GM23248 (cell line): ENCODE data around the gene CYREN. TPM values are rescaled to one million over a fixed set of nuclear protein-coding genes. Genes with fewer than 3 reads are reported as not detected.

Source experiments
- DNase-seq: peaks from one replicate; pipeline ENCODE4 v3.0.0-alpha.2; 2015
- H2AFZ ChIP-seq: fragments of 200-600 bp; sonication (generic); 2 replicates; pipeline ENCODE4 v1.6.1; 2016; ENCODE audit warnings: antibody characterized with exemption
- H3F3A ChIP-seq: fragments of 200-600 bp; sonication (generic); 2 replicates; pipeline ENCODE4 v1.6.1; 2016; ENCODE audit warnings: mild to moderate bottlenecking, antibody characterized with exemption, mixed run types; ENCODE audit not compliant: insufficient read depth
- H3K27ac ChIP-seq: fragments of 200-600 bp; sonication (generic); 2 replicates; pipeline ENCODE4 v1.5.1; 2016; ENCODE audit warnings: mild to moderate bottlenecking
- H3K27me3 ChIP-seq: fragments of 200-600 bp; sonication (generic); replicated peaks from 2 replicates; pipeline ENCODE4 v1.6.1; 2016; ENCODE audit warnings: mild to moderate bottlenecking; ENCODE audit not compliant: insufficient read depth
- H3K36me3 ChIP-seq: fragments of 200-600 bp; sonication (generic); 2 replicates; pipeline ENCODE4 v1.6.1; 2016; ENCODE audit warnings: low read depth, mild to moderate bottlenecking
- H3K4me1 ChIP-seq: fragments of 200-600 bp; sonication (generic); 2 replicates; pipeline ENCODE4 v1.6.1; 2016; ENCODE audit warnings: mild to moderate bottlenecking; ENCODE audit not compliant: insufficient read depth
- H3K4me2 ChIP-seq: fragments of 200-600 bp; sonication (generic); one replicate; pipeline ENCODE4 v1.6.1; 2016; ENCODE audit warnings: mild to moderate bottlenecking; ENCODE audit not compliant: unreplicated experiment
- H3K4me3 ChIP-seq: fragments of 200-600 bp; sonication (generic); 2 replicates; pipeline ENCODE4 v1.5.1; 2016; ENCODE audit warnings: mild to moderate bottlenecking
- H3K79me2 ChIP-seq: fragments of 200-600 bp; sonication (generic); 2 replicates; pipeline ENCODE4 v1.6.1; 2016; ENCODE audit warnings: mild to moderate bottlenecking; ENCODE audit not compliant: insufficient read depth
- H3K9ac ChIP-seq: fragments of 200-600 bp; sonication (generic); 2 replicates; pipeline ENCODE4 v1.6.1; 2016; ENCODE audit warnings: mild to moderate bottlenecking
- H3K9me2 ChIP-seq: fragments of 200-600 bp; sonication (generic); 2 replicates; pipeline ENCODE4 v1.6.1; 2016; ENCODE audit warnings: mixed run types, mild to moderate bottlenecking, moderate library complexity; ENCODE audit not compliant: insufficient read depth
- H3K9me3 ChIP-seq: fragments of 200-600 bp; sonication (generic); one replicate; pipeline ENCODE4 v1.6.1; 2017; ENCODE audit warnings: low read depth
- H4K20me1 ChIP-seq: fragments of 200-600 bp; sonication (generic); 2 replicates; pipeline ENCODE4 v1.6.0; 2016; ENCODE audit not compliant: insufficient read depth
- EZH2 ChIP-seq: fragments of 200-600 bp; sonication (generic); IDR thresholded peaks from 2 replicates; pipeline ENCODE4 v1.6.1; 2018; ENCODE audit warnings: antibody characterized with exemption, mild to moderate bottlenecking; ENCODE audit not compliant: insufficient read depth, poor library complexity, severe bottlenecking
- EZH2phosphoT487 ChIP-seq: fragments of 200-600 bp; sonication (generic); IDR thresholded peaks from 2 replicates; pipeline ENCODE4 v1.6.1; 2018; ENCODE audit warnings: antibody characterized with exemption, moderate library complexity, mild to moderate bottlenecking, low read depth; ENCODE audit not compliant: insufficient read depth
- WGBS, 2 experiments: methylation state at CpG; one replicate each; pipeline ENCODE4 v1.1.6; 2015 to 2017; ENCODE audit warnings: low lambda C conversion rate in 2 of 2, low coverage in 1 of 2; ENCODE audit errors: missing lambda C conversion rate in 2 of 2; 5-methylcytosine and 5-hydroxymethylcytosine counted together
- in situ Hi-C: fragments of 300-500 bp; cut with MboI; formaldehyde crosslinking; loops from 2 replicates; pipeline ENCODE4 v1.15.0; 2020
- polyA plus RNA-seq: library from polyadenylated mRNA; unstranded; fragments of >200 nt; fragmentation: Nextera tagmentation; extraction: Ambion mirVana; gene quantifications from 2 replicates; pipeline ENCODE4 v1.2.1, GENCODE V29; 2016
- total RNA-seq: library from RNA; depleted of rRNA; stranded (reverse); fragments of >200 nt; shearing (Covaris generic); gene quantifications from 2 replicates; pipeline ENCODE4 v1.2.3, GENCODE V29; 2014

CYREN gene
- total and polyA plus RNA-seq, 2 experiments from 2014 or later: 38.3 to 40.4 TPM

DNA sequence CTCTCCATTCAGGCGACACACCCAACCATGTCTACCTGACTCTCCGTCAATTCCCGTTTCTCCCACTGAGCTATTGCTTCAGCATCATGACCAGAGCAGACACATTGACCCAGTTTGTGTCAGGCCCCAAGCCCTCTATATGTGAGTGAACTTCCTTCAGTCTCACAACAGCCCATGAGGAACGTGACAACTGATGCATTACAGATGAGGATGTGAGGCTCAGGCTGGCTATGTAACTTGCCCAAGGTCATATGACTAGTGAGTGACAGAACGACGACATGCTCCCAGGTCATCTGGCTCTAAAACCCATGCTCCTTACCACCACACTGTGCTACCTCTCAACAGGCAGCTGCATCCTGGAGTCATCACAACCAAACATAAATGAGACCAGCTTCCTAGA, 19.0 kb downstream of the CYREN start:
- H3K4me3 ChIP-seq: no peak overlapping the region
- H4K20me1 ChIP-seq: no peaks in the 10 kb centered on the region
- no peaks in the 10 kb centered on the region for H3K9me3 ChIP-seq
- H3K9ac ChIP-seq: no peak overlapping the region
- no peak for DNase-seq
- WGBS, 2 experiments: 82 to 87% methylated on average over 6 of the region's 6 CpGs
- no peaks in the 10 kb centered on the region for H3K9me2 ChIP-seq
- H3K79me2 ChIP-seq: no peaks in the 10 kb centered on the region
- H3K27me3 ChIP-seq: no peaks in the 10 kb centered on the region
- TF ChIP-seq EZH2: no peak
- no peak for TF ChIP-seq EZH2phosphoT487
- H3K4me1 ChIP-seq: 0 out of 2 replicates have a peak, but pooled peaks cover 4% of the 10 kb centered on the region
- no peaks in the 10 kb centered on the region for H3F3A ChIP-seq
- in situ Hi-C loops: no loop called here
- no peak overlapping the region for H3K27ac ChIP-seq
- no peak overlapping the region for H2AFZ ChIP-seq
- no peaks in the 10 kb centered on the region for H3K36me3 ChIP-seq
- no peak overlapping the region for H3K4me2 ChIP-seq

DNA sequence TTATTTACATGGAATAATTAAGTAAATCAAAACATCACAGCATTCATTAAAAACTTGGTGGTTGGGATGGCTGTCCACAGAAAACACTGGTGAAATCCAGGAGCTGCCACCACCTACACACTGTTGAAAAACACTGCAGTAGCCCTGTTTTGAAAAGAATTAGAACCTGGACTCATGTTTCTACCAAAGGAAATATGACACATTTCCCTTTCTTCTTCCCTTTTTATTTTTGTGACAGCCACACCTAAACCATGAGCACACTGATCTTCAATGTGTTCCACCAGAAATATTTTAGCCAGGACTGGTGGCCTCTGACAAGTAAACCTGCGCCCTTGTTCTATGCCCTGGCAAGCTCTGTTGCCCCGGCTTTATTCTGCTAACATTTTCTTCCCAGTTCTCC, 19.4 kb downstream of the CYREN start:
- H3K9me3 ChIP-seq: no peaks in the 10 kb centered on the region
- no peak overlapping the region for H3K4me3 ChIP-seq
- no peak overlapping the region for H3K27ac ChIP-seq
- H3K4me1 ChIP-seq: 0 out of 2 replicates have a peak, but pooled peaks cover 4% of the 10 kb centered on the region
- 61 to 69% methylated on average over 2 of the region's 2 CpGs for WGBS, 2 experiments
- no peaks in the 10 kb centered on the region for H3K27me3 ChIP-seq
- no peaks in the 10 kb centered on the region for H3K9me2 ChIP-seq
- TF ChIP-seq EZH2: no peak
- no peak for TF ChIP-seq EZH2phosphoT487
- no peak overlapping the region for H3K9ac ChIP-seq
- H3K4me2 ChIP-seq: no peak overlapping the region
- no peaks in the 10 kb centered on the region for H3F3A ChIP-seq
- DNase-seq: no peak
- H2AFZ ChIP-seq: no peak overlapping the region
- H3K36me3 ChIP-seq: no peaks in the 10 kb centered on the region
- in situ Hi-C loops: no loop called here
- no peaks in the 10 kb centered on the region for H4K20me1 ChIP-seq
- H3K79me2 ChIP-seq: no peaks in the 10 kb centered on the region

DNA sequence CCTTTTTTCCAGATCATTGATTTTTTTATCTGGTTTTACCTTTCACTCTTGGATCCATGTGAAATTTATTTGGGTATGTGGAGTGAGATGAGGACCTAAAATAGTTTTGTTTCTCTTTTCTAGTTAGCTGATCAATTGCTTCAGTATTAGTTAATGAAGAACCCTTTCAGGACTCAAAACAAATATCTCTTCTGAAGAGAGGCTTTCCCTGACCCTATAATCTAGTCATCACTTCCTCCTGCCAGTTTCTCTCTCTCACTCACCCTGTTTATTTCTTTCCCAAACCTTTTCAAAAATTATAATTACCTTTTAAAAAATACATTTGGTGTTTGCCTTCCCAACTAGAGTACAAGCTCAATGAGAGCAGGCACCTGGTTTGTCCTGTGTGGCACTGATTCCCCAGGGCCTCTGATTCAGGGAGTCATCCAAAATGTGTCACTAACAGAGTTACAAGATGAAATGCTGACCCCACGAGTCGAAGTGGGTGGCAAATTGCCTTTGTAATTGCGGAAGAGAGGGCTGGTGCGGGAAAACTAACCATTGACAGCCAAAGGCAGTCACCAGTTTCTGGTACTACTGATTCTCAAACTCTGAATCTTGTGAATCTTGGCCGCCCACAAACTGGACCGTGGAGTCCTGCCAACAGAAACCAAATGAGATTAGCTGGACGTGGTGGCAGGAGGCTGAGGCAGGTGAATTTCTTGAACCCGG, 20.3 kb downstream of the CYREN start:
- in situ Hi-C loops: no loop called here
- 0 out of 2 replicates have a peak, but pooled peaks cover 4% of the 10 kb centered on the region for H3K4me1 ChIP-seq
- H3K27me3 ChIP-seq: no peaks in the 10 kb centered on the region

DNA sequence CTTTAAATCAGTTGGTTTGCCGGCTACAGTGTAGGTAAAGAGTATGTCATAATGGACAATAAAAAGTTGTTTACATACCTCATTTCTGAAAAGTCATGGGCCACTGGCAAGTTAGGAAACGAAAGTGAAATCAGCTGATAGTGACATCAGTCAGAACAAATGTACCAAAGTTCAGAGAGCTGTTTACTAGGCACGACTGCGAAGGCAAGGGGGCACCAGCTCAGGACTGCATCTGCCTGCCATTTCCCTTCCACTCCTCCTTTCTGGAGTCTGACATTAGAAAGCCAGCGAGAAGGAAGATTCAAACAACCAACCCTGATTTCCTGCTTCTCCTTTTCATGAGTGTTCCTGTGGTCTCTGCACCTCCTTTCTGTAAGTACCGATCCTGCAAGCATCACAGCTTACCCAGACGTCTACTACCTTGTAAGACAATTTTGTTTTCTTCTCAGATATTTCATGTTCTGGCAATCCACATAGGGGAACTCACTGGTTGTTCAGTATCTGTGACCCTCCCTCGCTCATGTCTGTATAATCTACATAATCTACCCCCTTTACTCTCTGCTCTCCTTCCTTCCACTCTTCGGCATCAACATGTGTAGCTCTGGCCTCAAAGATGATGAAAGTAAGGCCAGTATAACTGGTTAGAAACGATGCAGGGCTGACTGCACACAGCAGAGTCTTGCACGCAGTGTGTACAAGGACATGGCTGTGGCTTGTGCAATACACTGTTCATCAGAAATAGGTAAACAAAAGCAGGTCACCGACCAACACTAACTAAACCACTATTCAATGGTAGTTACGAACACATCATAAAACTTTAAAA, 22.4 kb downstream of the CYREN start, which contains the start of gene TMEM140:
Gene TMEM140 (plus strand): TSS at position 174 of the 823 bp plus-strand sequence. CDS start 16,370 bp downstream, outside the sequence.
- peak within 1 kb of the TSS; percentile 89 for H2AFZ ChIP-seq
- in situ Hi-C loops: no loop called here
- 51 to 54% methylated on average over 13 of the region's 13 CpGs for WGBS, 2 experiments
- H3K9ac ChIP-seq: peak within 1 kb of the TSS; percentile 74
- DNase-seq: peak; percentile 70
- H3K79me2 ChIP-seq: no peaks in the 10 kb centered on the region
- 0 out of 2 replicates have a peak, but pooled peaks cover 4% of the 10 kb centered on the region for H3K4me1 ChIP-seq
- no peaks in the 10 kb centered on the region for H3K27me3 ChIP-seq
- H4K20me1 ChIP-seq: no peaks in the 10 kb centered on the region
- H3K9me2 ChIP-seq: no peaks in the 10 kb centered on the region
- TF ChIP-seq EZH2phosphoT487 (no peak), EZH2 (no peak)
- no peaks in the 10 kb centered on the region for H3K36me3 ChIP-seq
- H3K27ac ChIP-seq: peak within 1 kb of the TSS; percentile 53
- no peaks in the 10 kb centered on the region for H3K9me3 ChIP-seq
- H3K4me2 ChIP-seq: peak within 1 kb of the TSS; percentile 86
- peak within 1 kb of the TSS; percentile 62 for H3K4me3 ChIP-seq
- H3F3A ChIP-seq: no peaks in the 10 kb centered on the region

More for the DNA sequence above, 20.3 kb downstream of the CYREN start:
- Histone ChIP-seq H3K4me2 (no peak overlapping the region), H3K36me3 (no peaks in the 10 kb centered on the region), H4K20me1 (no peaks in the 10 kb centered on the region), H3K79me2 (no peaks in the 10 kb centered on the region), H3F3A (no peaks in the 10 kb centered on the region), H3K27ac (no peak overlapping the region), H2AFZ (no peak overlapping the region), H3K9ac (no peak overlapping the region), H3K9me3 (no peaks in the 10 kb centered on the region), H3K9me2 (no peaks in the 10 kb centered on the region), H3K4me3 (no peak overlapping the region)
- 57 to 68% methylated on average over 8 of the region's 8 CpGs for WGBS, 2 experiments
- DNase-seq: no peak
- TF ChIP-seq EZH2 (no peak), EZH2phosphoT487 (no peak)
